Hepatocyte (in vitro differentiated cells): ENCODE data around the gene SPSB3.

ENCODE experiments used
- EZH2 ChIP-seq: fragments of 200-600 bp; sonication (generic); IDR thresholded peaks from 2 replicates; pipeline ENCODE4 v1.6.1; 2016; ENCODE audit warnings: antibody characterized with exemption, mild to moderate bottlenecking, borderline replicate concordance
- EZH2phosphoT487 ChIP-seq: fragments of 200-600 bp; sonication (generic); IDR thresholded peaks from one replicate; pipeline ENCODE4 v1.6.1; 2018; ENCODE audit warnings: antibody characterized with exemption, mild to moderate bottlenecking, low read depth, moderate library complexity; ENCODE audit not compliant: unreplicated experiment, severe bottlenecking
- TF ChIP-seq, protein P1 (sequence below): fragments of 200-600 bp; sonication (generic); IDR thresholded peaks from 2 replicates; pipeline ENCODE4 v1.5.1; 2016; ENCODE audit warnings: antibody characterized with exemption, mild to moderate bottlenecking; ENCODE audit not compliant: poor library complexity

DNA sequence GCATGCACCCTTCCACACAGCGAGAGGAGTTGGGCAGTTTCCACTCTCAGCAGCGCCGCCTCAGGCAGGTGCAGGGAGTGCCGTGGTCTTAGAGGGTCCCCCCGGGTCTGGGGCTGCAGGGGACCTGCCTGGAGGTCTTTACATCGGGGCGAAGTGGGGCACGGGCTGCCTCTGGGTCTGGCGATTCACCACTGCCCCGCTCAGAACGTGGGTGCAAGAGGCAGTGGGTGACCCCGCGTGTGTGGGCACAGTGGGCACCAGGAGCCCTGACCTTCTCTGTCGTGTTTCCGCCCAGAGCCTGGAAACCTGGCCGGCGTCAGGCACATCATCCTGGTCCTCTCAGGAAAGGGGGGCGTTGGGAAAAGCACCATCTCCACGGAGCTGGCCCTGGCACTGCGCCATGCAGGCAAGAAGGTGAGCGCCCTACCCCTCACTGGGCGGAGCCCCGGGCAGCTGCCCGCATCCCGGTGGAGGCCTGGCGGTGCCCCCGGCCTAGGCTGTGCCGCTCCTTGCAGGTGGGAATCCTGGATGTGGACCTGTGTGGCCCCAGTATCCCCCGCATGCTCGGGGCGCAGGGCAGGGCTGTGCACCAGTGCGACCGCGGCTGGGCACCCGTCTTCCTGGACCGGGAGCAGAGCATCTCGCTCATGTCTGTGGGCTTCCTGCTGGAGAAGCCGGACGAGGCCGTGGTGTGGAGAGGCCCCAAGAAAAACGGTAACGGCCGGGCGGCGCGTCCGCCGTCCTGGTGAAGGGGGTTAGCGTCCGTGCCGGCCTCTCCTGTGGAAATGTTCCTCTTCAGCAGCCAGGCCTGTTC, 4.1 kb upstream of the SPSB3 start:
- TF ChIP-seq, protein P1, sequence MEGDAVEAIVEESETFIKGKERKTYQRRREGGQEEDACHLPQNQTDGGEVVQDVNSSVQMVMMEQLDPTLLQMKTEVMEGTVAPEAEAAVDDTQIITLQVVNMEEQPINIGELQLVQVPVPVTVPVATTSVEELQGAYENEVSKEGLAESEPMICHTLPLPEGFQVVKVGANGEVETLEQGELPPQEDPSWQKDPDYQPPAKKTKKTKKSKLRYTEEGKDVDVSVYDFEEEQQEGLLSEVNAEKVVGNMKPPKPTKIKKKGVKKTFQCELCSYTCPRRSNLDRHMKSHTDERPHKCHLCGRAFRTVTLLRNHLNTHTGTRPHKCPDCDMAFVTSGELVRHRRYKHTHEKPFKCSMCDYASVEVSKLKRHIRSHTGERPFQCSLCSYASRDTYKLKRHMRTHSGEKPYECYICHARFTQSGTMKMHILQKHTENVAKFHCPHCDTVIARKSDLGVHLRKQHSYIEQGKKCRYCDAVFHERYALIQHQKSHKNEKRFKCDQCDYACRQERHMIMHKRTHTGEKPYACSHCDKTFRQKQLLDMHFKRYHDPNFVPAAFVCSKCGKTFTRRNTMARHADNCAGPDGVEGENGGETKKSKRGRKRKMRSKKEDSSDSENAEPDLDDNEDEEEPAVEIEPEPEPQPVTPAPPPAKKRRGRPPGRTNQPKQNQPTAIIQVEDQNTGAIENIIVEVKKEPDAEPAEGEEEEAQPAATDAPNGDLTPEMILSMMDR: no peak
- TF ChIP-seq EZH2phosphoT487 (no peak), EZH2 (no peak)
